NCI-H2196 (cell line): ENCODE measurements around the gene CDK11A.
"Not testable (repeated sequence)": the region's sequence is repeated elsewhere in the genome, so short reads cannot be mapped to it uniquely, and the experiment has no call there.

ENCODE experiments used
- DNase-seq: peaks from one replicate; lab custom pipeline; 2025; ENCODE audit not compliant: unreplicated experiment; lab: John Stamatoyannopoulos, UW

Gene CDK11A

DNA sequence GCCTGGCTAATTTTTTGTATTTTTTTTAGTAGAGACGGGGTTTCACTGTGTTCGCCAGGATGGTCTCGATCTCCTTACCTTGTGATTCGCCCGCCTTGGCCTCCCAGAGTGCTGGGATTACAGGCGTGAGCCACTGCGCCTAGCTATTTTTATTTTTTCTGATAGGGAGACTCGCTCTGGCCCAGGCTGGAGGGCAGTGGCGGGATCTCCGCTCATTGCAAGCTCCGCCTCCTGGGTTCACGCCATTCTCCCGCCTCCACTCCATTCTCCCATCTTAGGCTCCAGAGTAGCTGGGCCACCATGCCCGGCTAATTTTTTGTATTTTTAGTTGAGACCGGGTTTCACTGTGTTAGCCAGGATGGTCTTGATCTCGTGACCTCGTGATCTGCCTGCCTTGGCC is 1.9 kb upstream of the CDK11A start:
- DNase-seq = not testable (repeated sequence)

DNA sequence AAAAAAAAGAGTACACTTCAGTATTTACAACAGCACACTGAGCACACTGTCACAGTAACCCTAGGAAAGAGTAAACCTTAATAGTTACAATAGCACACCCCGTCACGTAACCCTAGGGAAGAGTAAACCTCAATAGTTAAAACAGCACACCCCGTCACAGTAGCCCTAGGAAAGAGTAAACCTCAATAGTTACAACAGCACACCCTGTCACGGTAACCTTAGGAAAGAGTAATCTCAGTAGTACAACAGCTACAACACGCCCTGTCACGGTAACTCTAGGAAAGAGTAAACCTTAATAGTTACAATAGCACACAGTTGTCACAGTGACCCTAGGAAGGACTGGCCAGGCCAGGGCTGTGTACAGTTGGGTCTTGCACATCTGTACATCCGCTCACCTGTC is 3.0 kb downstream of the CDK11A start:
- no peak for DNase-seq

- DNase-seq = not testable (repeated sequence)
Measured at GRCh38 chr1:1715109-1715883, 8.9 kb downstream of the CDK11A start.

DNA sequence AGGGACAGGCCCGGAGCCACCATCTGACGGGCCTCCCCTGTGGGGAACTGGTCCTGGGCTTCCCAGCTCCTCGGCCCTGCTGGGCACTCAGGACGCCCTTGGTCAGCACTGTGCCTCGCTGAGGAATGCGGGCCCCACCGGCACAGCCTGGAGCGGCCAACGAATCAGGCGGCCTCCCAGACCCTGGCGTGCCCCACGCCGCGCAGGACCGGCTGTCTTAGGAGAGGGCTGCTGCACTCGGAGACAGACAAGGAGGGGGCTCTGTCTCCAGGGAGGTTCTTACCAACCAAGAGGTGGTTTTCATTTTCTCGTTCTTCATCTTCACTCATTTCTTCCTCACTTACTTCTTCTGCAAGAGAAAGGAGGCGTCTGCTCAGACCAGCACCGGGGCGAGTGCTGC is 16.3 kb downstream of the CDK11A start:
- DNase-seq = not testable (repeated sequence)

- not testable (repeated sequence) for DNase-seq
Measured at GRCh38 chr1:1707241-1707640, 16.9 kb downstream of the CDK11A start.

DNA sequence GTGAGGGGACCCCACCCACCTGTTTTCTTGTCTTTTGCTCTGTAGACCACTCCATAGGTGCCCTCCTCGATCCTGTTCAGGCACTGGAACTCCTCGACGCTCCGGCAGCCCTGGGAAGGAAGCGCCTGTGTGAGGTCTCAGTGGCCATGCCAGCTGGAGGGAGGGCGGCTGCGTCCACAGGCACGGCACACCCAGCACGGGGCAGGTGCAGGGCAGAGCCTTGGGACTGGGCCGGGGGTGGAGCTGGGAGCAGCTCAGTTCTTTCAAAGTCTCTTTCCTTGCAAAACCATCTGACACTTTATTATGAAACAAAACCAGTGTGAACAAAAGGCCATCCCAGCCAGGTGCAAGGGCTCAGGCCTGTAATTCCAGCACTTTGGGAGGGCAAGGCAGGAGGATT is 18.5 kb downstream of the CDK11A start:
- DNase-seq = not testable (repeated sequence)

GRCh38 chr1:1704284-1704957 is 19.7 kb downstream of the CDK11A start:
- DNase-seq = not testable (repeated sequence)

GRCh38 chr1:1703796-1704195 is 20.4 kb downstream of the CDK11A start:
- DNase-seq = no peak

- not testable (repeated sequence) for DNase-seq
Measured at GRCh38 chr1:1702506-1702905, 21.7 kb downstream of the CDK11A start.

- DNase-seq = not testable (repeated sequence)
Measured at GRCh38 chr1:1700557-1700956, 23.6 kb downstream of the CDK11A start.

GRCh38 chr1:1700067-1700466 is 24.1 kb downstream of the CDK11A start:
- DNase-seq = not testable (repeated sequence)

DNA sequence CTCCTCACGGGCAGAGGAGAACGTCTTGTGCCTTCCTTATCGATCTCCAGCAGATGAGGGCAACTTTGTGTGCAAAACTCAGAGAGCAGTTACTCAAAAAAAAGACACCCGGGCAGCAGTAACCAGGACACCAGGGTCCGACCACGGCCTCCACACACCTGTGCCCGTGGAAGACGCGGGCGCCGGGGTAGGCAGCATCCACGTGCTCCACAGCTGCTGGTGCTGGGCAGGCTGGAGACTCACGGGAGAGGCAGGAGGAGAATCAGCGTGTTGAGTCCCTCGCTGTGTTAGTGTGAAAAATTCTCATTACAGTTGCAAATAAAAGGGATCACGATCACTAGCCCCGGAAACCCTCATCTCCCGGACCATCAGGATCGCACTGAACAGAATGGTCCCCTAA is 25.1 kb downstream of the CDK11A start:
- not testable (repeated sequence) for DNase-seq

DNA sequence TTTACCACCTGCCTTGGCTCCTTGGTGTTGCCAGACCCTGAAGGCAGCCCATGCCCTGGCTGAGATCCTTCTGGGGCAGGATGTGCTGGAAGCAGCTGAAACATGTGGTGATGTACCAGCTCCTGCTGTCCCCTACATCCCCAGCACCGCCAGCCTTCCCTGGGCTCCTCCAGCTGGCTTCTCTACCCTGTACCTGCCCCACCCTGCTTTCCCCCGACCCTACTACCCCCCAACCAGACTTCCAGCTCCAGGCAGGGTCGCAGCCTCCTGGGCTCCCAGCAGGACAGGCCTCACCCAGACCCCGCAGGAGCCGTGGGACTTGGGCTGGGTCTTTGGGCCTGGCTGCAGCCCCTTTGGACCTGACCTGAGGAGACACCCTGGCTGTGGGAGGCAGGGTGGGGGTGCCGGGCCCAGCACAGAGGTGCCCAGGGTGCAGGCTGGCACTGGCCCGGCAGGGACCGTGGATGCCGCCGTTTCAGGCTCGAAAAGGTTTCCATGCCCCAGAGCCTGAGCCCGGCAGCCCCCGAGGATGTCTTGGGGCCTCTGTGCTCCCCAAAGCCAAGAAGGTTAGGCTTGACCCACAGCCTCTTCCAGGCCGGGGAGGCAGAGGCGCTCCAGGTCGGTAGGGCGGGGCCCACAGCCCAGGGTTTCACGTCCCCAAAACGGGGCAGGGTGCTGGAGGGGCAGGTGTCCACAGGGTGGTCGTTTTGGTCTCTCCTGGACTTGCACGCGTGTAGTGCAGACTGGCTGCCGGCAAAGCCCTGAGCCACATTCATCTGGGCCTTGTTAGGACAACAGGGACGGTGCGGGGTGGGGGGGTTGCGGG is 26.6 kb downstream of the CDK11A start:
- not testable (repeated sequence) for DNase-seq

DNA sequence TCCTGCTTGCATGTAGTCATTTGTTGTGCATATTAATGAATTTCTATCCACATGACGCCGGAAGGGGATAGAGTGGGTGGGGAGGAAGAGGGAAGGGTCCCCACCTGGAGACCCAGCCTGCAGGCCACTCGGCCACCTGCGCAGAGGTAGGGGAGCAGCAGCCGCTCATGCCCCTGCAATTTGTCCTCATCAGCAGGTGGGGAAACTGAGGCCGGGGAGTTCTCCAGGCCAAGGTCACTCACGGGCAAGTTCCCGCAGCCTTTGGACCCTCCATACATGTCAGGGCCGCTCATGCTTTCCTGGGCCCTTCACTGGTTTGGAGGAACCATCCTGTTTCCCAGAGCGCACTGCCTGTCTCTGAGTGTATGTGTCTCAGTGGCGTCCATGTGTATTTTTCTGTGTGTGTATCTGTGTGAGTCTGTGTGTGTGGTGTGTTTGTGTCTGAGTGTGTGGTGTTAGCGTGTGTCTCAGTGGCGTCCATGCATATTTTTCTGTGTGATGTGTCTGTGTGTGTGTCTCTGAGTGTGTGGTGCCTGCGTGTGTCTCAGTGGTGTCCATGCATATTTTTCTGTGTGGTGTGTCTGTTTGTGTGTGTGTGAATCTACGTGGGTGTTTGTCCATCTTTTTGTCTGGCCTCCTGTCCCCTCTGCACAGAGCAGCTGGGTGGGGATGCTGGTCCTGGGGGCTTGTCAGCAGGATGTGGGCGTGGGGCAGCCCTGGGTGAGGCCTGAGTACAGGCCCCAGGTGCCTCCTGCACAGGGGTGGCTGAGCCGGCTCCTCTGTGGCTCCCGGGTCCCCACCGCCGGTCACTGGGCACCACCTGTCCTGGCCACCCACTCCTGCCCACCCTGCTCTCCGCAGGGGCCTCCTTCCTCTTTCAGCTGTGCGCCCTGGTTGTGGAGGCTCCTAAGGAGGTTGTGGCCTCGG is 27.5 kb downstream of the CDK11A start:
- DNase-seq = not testable (repeated sequence)

GRCh38 chr1:1692714-1693647 is 31.2 kb downstream of the CDK11A start, which contains the start of gene SLC35E2B:
TSS of gene SLC35E2B (minus strand) at chr1:1692795. CDS start at chr1:1676699, 16,096 bp downstream.
- peak; percentile 84 for DNase-seq

DNA sequence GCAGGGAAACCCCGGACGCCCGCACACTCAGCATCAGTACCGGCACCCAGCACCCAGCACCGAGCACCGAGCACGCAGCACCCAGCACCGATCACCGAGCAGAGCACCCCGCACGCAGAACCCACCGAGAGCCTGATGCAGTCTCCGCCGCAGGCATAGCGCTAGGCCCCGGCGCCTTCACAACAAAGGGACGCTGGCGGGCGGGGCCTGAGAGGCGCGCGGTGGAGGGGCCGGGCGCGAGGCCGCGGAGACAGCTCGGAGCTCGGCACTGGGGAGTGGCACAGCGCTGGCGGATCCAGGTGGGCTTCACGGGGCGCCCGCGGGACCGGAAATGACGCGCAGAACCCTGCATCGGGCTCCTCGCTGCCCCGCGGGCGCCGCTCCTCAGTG is 31.8 kb downstream of the CDK11A start:
- peak; percentile 66 for DNase-seq

DNA sequence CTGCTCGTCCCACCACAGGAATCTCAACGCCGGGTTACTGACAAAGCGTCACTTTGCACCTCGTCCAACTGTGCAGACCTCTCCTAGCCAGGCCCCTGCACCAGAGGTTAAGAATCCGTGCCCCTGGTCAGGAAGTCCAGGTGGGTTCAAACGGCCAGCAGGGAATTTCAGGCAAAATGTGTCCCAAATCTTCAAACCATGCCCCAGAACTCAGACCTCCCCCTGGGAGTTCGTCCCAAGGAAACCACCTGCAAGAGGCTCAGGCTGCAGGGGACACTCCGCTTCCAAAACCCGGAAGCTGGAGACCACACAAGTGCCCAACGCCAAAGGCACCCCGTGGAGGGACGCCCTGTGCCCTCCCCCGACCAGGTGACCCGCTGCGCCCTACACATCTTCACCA is 32.7 kb downstream of the CDK11A start:
- DNase-seq = not testable (repeated sequence)

- DNase-seq = not testable (repeated sequence)
Measured at GRCh38 chr1:1689526-1689925, 34.6 kb downstream of the CDK11A start.

DNA sequence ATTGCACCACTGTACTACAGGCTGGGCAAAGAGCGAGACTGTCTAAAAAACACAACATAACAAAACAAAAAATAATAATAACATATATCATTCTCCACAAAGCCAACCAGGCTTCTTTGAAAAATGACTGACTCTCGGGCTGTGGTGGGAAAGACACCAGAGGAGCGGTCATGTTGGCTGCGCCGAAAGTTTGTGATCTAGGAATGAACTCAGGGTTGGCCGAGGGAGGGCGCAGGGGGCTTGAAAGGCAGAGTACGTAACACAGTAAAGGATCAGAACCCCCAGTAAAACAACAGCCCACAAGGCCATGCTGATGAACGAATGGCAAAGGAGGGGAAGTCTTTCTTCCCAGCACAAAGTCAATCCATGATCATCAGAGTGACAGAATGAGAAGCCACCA is 36.3 kb downstream of the CDK11A start:
- DNase-seq = no peak
